IgD-negative memory B cell (primary cell): ENCODE results near the gene MID1IP1. TPM values are rescaled to one million over a fixed set of nuclear protein-coding genes. Genes with fewer than 3 reads are reported as not detected.

Source experiments
- H3K27ac Mint-ChIP-seq, 3 donors: one replicate each; pipeline ENCODE4 v1.8.0; 2020 to 2022; ENCODE audit warnings: mild to moderate bottlenecking in 3 of 3, mixed read lengths in 3 of 3, moderate library complexity in 1 of 3
- H3K27me3 Mint-ChIP-seq: one replicate; pipeline ENCODE4 v1.8.0; 2021; ENCODE audit warnings: mixed read lengths
- H3K36me3 Mint-ChIP-seq: one replicate; pipeline ENCODE4 v1.8.0; 2020; ENCODE audit warnings: mild to moderate bottlenecking, mixed read lengths
- H3K4me1 Mint-ChIP-seq, 3 donors: one replicate each; pipeline ENCODE4 v1.8.0; 2020 to 2022; ENCODE audit warnings: mixed read lengths in 3 of 3, mild to moderate bottlenecking in 1 of 3
- H3K4me3 Mint-ChIP-seq, 4 donors: one replicate each; pipeline ENCODE4 v1.8.0; 2020 to 2022; ENCODE audit warnings: mild to moderate bottlenecking in 4 of 4, mixed read lengths in 4 of 4, moderate library complexity in 3 of 4
- H3K9me3 Mint-ChIP-seq, 3 donors: one replicate each; pipeline ENCODE4 v1.8.0; 2020 to 2021; ENCODE audit warnings: mixed read lengths in 3 of 3, mild to moderate bottlenecking in 1 of 3
- polyA plus RNA-seq: library from polyadenylated mRNA; unstranded; fragments of 300-500 nt; fragmentation: Illumina TruSeq; gene quantifications from one replicate; pipeline ENCODE4 v1.2.3, GENCODE V29; 2021

MID1IP1 gene
- polyA plus RNA-seq, 1 donor from 2014 or later: 12.6 TPM

GRCh38 chrX:38804682-38805431 lies 3.6 kb downstream of the MID1IP1 start:
- Mint-ChIP-seq H3K27me3 (peaks cover 5% of the 10 kb centered on the region), H3K4me3 (peak overlapping the region; percentile 83 to 97 (median 94)), H3K27ac (peak overlapping the region in 2 of 3 donors; percentile 81 to 93), H3K36me3 (no peaks in the 10 kb centered on the region), H3K4me1 (peaks cover 0 to 22% (median 9%) of the 10 kb centered on the region in 3 donors), H3K9me3 (peaks cover 0 to 2% (median 0%) of the 10 kb centered on the region in 3 donors)

GRCh38 chrX:38805432-38806389 lies 4.5 kb downstream of the MID1IP1 start:
- Mint-ChIP-seq H3K4me1 (peaks cover 0 to 23% (median 9%) of the 10 kb centered on the region in 3 donors), H3K36me3 (no peaks in the 10 kb centered on the region), H3K4me3 (peak overlapping the region; percentile 83 to 97 (median 94)), H3K27me3 (peaks cover 4% of the 10 kb centered on the region), H3K27ac (peak overlapping the region in 2 of 3 donors; percentile 81 to 93), H3K9me3 (peaks cover 0 to 2% (median 0%) of the 10 kb centered on the region in 3 donors)

GRCh38 chrX:38806875-38807621 lies 5.8 kb downstream of the MID1IP1 start:
- Mint-ChIP-seq H3K36me3 (no peaks in the 10 kb centered on the region), H3K4me1 (peaks cover 3 to 32% (median 16%) of the 10 kb centered on the region in 3 donors), H3K4me3 (peak overlapping the region in 2 of 4 donors; percentile 3 to 53), H3K9me3 (peaks cover 0 to 2% (median 0%) of the 10 kb centered on the region in 3 donors), H3K27me3 (peaks cover 4% of the 10 kb centered on the region), H3K27ac (peak overlapping the region in 1 of 3 donors; percentile 71)

- Mint-ChIP-seq H3K27me3 (peaks cover 4% of the 10 kb centered on the region), H3K9me3 (peaks cover 0 to 2% (median 0%) of the 10 kb centered on the region in 3 donors), H3K36me3 (no peaks in the 10 kb centered on the region), H3K4me3 (peak overlapping the region in 1 of 4 donors; percentile 20), H3K4me1 (peaks cover 4 to 35% (median 19%) of the 10 kb centered on the region in 3 donors), H3K27ac (no peak overlapping the region)
These were observed 6.6 kb downstream of the MID1IP1 start for GRCh38 chrX:38807873-38808272.

GRCh38 chrX:38811515-38812243 lies 10.4 kb downstream of the MID1IP1 start:
- Mint-ChIP-seq H3K36me3 (no peaks in the 10 kb centered on the region), H3K4me1 (peaks cover 6 to 25% (median 13%) of the 10 kb centered on the region in 3 donors), H3K27ac (peak overlapping the region in 1 of 3 donors; percentile 36), H3K27me3 (peaks cover 2% of the 10 kb centered on the region), H3K4me3 (peak overlapping the region in 1 of 4 donors; percentile 17), H3K9me3 (peaks cover 0 to 1% (median 0%) of the 10 kb centered on the region in 3 donors)

GRCh38 chrX:38816155-38816554 lies 14.9 kb downstream of the MID1IP1 start:
- H3K4me3 Mint-ChIP-seq: no peak overlapping the region

GRCh38 chrX:38817004-38817703 lies 15.9 kb downstream of the MID1IP1 start:
- H3K36me3 Mint-ChIP-seq: no peaks in the 10 kb centered on the region
- H3K27ac Mint-ChIP-seq: no peak overlapping the region
- no peak overlapping the region for H3K4me3 Mint-ChIP-seq
- peaks cover 5% of the 10 kb centered on the region for H3K27me3 Mint-ChIP-seq
- H3K4me1 Mint-ChIP-seq: peaks cover 1 to 2% (median 2%) of the 10 kb centered on the region in 3 donors
- peaks cover 0 to 3% (median 3%) of the 10 kb centered on the region in 3 donors for H3K9me3 Mint-ChIP-seq

More at GRCh38 chrX:38816155-38816554, 14.9 kb downstream of the MID1IP1 start:
- no peaks in the 10 kb centered on the region for H3K36me3 Mint-ChIP-seq
- H3K27me3 Mint-ChIP-seq: peaks cover 3% of the 10 kb centered on the region
- H3K9me3 Mint-ChIP-seq: peaks cover 0 to 1% (median 1%) of the 10 kb centered on the region in 3 donors
- peaks cover 4 to 10% (median 9%) of the 10 kb centered on the region in 3 donors for H3K4me1 Mint-ChIP-seq
- H3K27ac Mint-ChIP-seq: peak overlapping the region in 2 of 3 donors; percentile 46 to 68

- Mint-ChIP-seq H3K4me3 (no peak overlapping the region), H3K9me3 (peaks cover 0 to 3% (median 3%) of the 10 kb centered on the region in 3 donors), H3K36me3 (no peaks in the 10 kb centered on the region), H3K4me1 (peaks cover 0 to 1% (median 0%) of the 10 kb centered on the region in 3 donors), H3K27me3 (peaks cover 5% of the 10 kb centered on the region), H3K27ac (no peak overlapping the region)
These were observed 17.9 kb downstream of the MID1IP1 start for GRCh38 chrX:38819163-38819562.

- peaks cover 0 to 1% (median 0%) of the 10 kb centered on the region in 3 donors for H3K4me1 Mint-ChIP-seq
- no peak overlapping the region for H3K27ac Mint-ChIP-seq
- H3K36me3 Mint-ChIP-seq: no peaks in the 10 kb centered on the region
- H3K4me3 Mint-ChIP-seq: no peak overlapping the region
- H3K27me3 Mint-ChIP-seq: peaks cover 5% of the 10 kb centered on the region
- H3K9me3 Mint-ChIP-seq: peaks cover 0 to 3% (median 3%) of the 10 kb centered on the region in 3 donors
These were observed 18.4 kb downstream of the MID1IP1 start for GRCh38 chrX:38819709-38820108.

GRCh38 chrX:38820751-38821150 lies 19.5 kb downstream of the MID1IP1 start:
- H3K27ac Mint-ChIP-seq: no peak overlapping the region

GRCh38 chrX:38824176-38824575 lies 22.9 kb downstream of the MID1IP1 start:
- peaks cover 7% of the 10 kb centered on the region for H3K27me3 Mint-ChIP-seq
- peaks cover 0 to 3% (median 2%) of the 10 kb centered on the region in 3 donors for H3K9me3 Mint-ChIP-seq
- H3K4me1 Mint-ChIP-seq: no peaks in the 10 kb centered on the region
- H3K36me3 Mint-ChIP-seq: no peaks in the 10 kb centered on the region
- no peak overlapping the region for H3K4me3 Mint-ChIP-seq
- no peak overlapping the region for H3K27ac Mint-ChIP-seq

More at GRCh38 chrX:38820751-38821150, 19.5 kb downstream of the MID1IP1 start:
- peaks cover 3% of the 10 kb centered on the region for H3K27me3 Mint-ChIP-seq
- no peak overlapping the region for H3K4me3 Mint-ChIP-seq
- H3K9me3 Mint-ChIP-seq: peaks cover 0 to 3% (median 2%) of the 10 kb centered on the region in 3 donors
- no peaks in the 10 kb centered on the region for H3K36me3 Mint-ChIP-seq
- no peaks in the 10 kb centered on the region for H3K4me1 Mint-ChIP-seq

GRCh38 chrX:38831949-38832348 lies 30.7 kb downstream of the MID1IP1 start:
- Mint-ChIP-seq H3K27me3 (peaks cover 3% of the 10 kb centered on the region), H3K9me3 (peaks cover 0 to 2% (median 2%) of the 10 kb centered on the region in 3 donors), H3K4me3 (no peak overlapping the region), H3K27ac (no peak overlapping the region), H3K4me1 (no peaks in the 10 kb centered on the region), H3K36me3 (no peaks in the 10 kb centered on the region)

GRCh38 chrX:38837389-38837788 lies 36.1 kb downstream of the MID1IP1 start:
- Mint-ChIP-seq H3K36me3 (no peaks in the 10 kb centered on the region), H3K27ac (no peak overlapping the region), H3K4me3 (no peak overlapping the region), H3K27me3 (no peaks in the 10 kb centered on the region), H3K4me1 (no peaks in the 10 kb centered on the region), H3K9me3 (peaks cover 0 to 2% (median 0%) of the 10 kb centered on the region in 3 donors)
